HepG2 (cell line): ENCODE data around the gene TICAM2. TPM values are rescaled to one million over a fixed set of nuclear protein-coding genes. Genes with fewer than 3 reads are reported as not detected.

ENCODE experiments used
- ATAC-seq: fragments of 200-7000 bp; cut with Tn5 transposase; 3 replicates; pipeline ENCODE4 v1.9.1; 2020; ENCODE audit warnings: mild to moderate bottlenecking, moderate library complexity
- BruUV-seq: library from RNA; stranded (reverse); fragments of 400-500 nt; replicated peaks from 2 replicates; lab custom pipeline; 2021; lab: Mats Ljungman, UMichigan
- CTCF ChIA-PET: fragments of 300-600 bp; formaldehyde crosslinking; extraction: SDS; loops from one replicate; lab custom pipeline; 2021; ENCODE audit warnings: low total read pairs, inconsistent platforms, low intra/inter-chr PET ratio; lab: Yijun Ruan, JAX
- POLR2A ChIA-PET: fragments of 350-600 bp; sonication (Branson Sonifier 250); formaldehyde crosslinking; loops from one replicate; lab custom pipeline; 2020; ENCODE audit warnings: antibody characterized with exemption, inconsistent platforms; lab: Yijun Ruan, JAX
- DNase-seq: peaks from one replicate; pipeline ENCODE4 v3.0.0-alpha.2; 2015; ENCODE audit warnings: low spot score
- FAIRE-seq: peaks from 3 replicates; lab custom pipeline; 2011; peaks lifted over from hg19 to GRCh38; lab: Jason Lieb, UNC
- H2AFZ ChIP-seq: one replicate; pipeline ENCODE4 v1.6.1; 2011; ENCODE audit warnings: low read length, inconsistent platforms
- H3K27ac ChIP-seq: fragments of 300-600 bp; 3 replicates; pipeline ENCODE4 v1.8.0; 2011; ENCODE audit warnings: mixed run types, mild to moderate bottlenecking, mixed read lengths, low read length, inconsistent platforms; ENCODE audit not compliant: insufficient read depth; ENCODE audit errors: extremely low read length
- H3K27me3 ChIP-seq, 2 experiments: fragments of 200-600 bp in 1 of 2; 2 replicates in 1 of 2; 3 replicates in 1 of 2; pipeline versions ENCODE4 v1.6.0 to v1.8.0; 2011; ENCODE audit warnings: low read length in 2 of 2, mild to moderate bottlenecking in 2 of 2, moderate library complexity in 2 of 2, inconsistent platforms in 1 of 2; ENCODE audit not compliant: insufficient read depth in 2 of 2, control insufficient read depth in 1 of 2
- H3K36me3 ChIP-seq, 2 experiments: fragments of 200-600 bp in 1 of 2; replicated peaks in 1 of 2; 2 replicates in 1 of 2; 3 replicates in 1 of 2; pipeline versions ENCODE4 v1.5.1 to v1.8.0; 2011; ENCODE audit warnings: low read length in 2 of 2, inconsistent platforms in 1 of 2; ENCODE audit not compliant: insufficient read depth in 2 of 2, control insufficient read depth in 1 of 2
- H3K4me1 ChIP-seq: 2 replicates; pipeline ENCODE4 v1.5.1; 2012; ENCODE audit warnings: low read length, inconsistent platforms; ENCODE audit not compliant: insufficient read depth
- H3K4me2 ChIP-seq: 2 replicates; pipeline ENCODE4 v1.6.0; 2011; ENCODE audit warnings: low read depth, low read length, inconsistent platforms
- H3K4me3 ChIP-seq, 3 experiments: fragments of 200-600 bp in 1 of 3; sonication (generic), shearing (Covaris generic) in 1 of 3; replicated peaks in 1 of 3; 2 replicates each; pipeline ENCODE4 v1.5.1; 2011 to 2016; ENCODE audit warnings: low read length in 3 of 3, inconsistent platforms in 2 of 3, low read depth in 2 of 3, mild to moderate bottlenecking in 2 of 3, control low read depth in 1 of 3, mixed read lengths in 1 of 3; ENCODE audit not compliant: insufficient read depth in 1 of 3
- H3K79me2 ChIP-seq: one replicate; pipeline ENCODE4 v1.6.1; 2011; ENCODE audit warnings: low read length, inconsistent platforms; ENCODE audit not compliant: insufficient read depth
- H3K9ac ChIP-seq: 2 replicates; pipeline ENCODE4 v1.6.0; 2011; ENCODE audit warnings: mild to moderate bottlenecking, low read depth, low read length, inconsistent platforms; ENCODE audit not compliant: insufficient read depth
- H3K9me3 ChIP-seq: 2 replicates; pipeline ENCODE4 v1.5.1; 2012; ENCODE audit warnings: mild to moderate bottlenecking, low read length
- H4K20me1 ChIP-seq: 2 replicates; pipeline ENCODE4 v1.6.0; 2011; ENCODE audit warnings: inconsistent platforms, mild to moderate bottlenecking, low read length, moderate library complexity; ENCODE audit not compliant: insufficient read depth
- CEBPB ChIP-seq: IDR thresholded peaks from 2 replicates; pipeline ENCODE4 v1.6.1; 2011; ENCODE audit warnings: low read depth, low read length, improper control_type of control experiment, borderline replicate concordance
- CENPX ChIP-seq: sonication (generic); formaldehyde crosslinking; IDR thresholded peaks from 2 replicates; pipeline ENCODE4 v1.9.0; 2021; ENCODE audit warnings: mild to moderate bottlenecking, missing genetic modification reagents, moderate library complexity
- CREB1 ChIP-seq, 2 experiments: fragments of 450-650 bp in 1 of 2; IDR thresholded peaks; 2 replicates each; pipeline ENCODE4 v1.6.1; 2016 to 2017; ENCODE audit warnings: control low read depth in 1 of 2, mild to moderate bottlenecking in 1 of 2, missing compliant biosample characterization in 1 of 2, missing genetic modification characterization in 1 of 2
- FOSL1 ChIP-seq: sonication (generic); formaldehyde crosslinking; IDR thresholded peaks from 2 replicates; pipeline ENCODE4 v1.9.0; 2021; ENCODE audit warnings: missing genetic modification reagents, borderline replicate concordance
- FOXP1 ChIP-seq, 2 experiments: fragments of 450-650 bp in 1 of 2; IDR thresholded peaks; 2 replicates each; pipeline ENCODE4 v1.6.1; 2017 to 2018; ENCODE audit warnings: antibody characterized with exemption in 1 of 2
- ISX ChIP-seq: sonication (generic); formaldehyde crosslinking; conservative IDR thresholded peaks from 2 replicates; pipeline ENCODE4 v1.5.0; 2020; ENCODE audit warnings: missing genetic modification reagents
- JUND ChIP-seq: sonication (generic); formaldehyde crosslinking; IDR thresholded peaks from 2 replicates; pipeline ENCODE4 v1.8.0; 2022; ENCODE audit warnings: mild to moderate bottlenecking, missing genetic modification reagents
- KAT7 ChIP-seq: IDR thresholded peaks from 2 replicates; pipeline ENCODE4 v1.6.1; 2018; ENCODE audit warnings: borderline replicate concordance, missing compliant biosample characterization
- KDM4B ChIP-seq: sonication (generic); formaldehyde crosslinking; IDR thresholded peaks from 2 replicates; pipeline ENCODE4 v1.4.0; 2020; ENCODE audit warnings: missing genetic modification reagents
- KLF13 ChIP-seq: sonication (generic); formaldehyde crosslinking; IDR thresholded peaks from 2 replicates; pipeline ENCODE4 v1.4.0; 2020; ENCODE audit warnings: mild to moderate bottlenecking, missing genetic modification reagents
- NFATC3 ChIP-seq: sonication (generic); formaldehyde crosslinking; IDR thresholded peaks from 2 replicates; pipeline ENCODE4 v1.5.1; 2020; ENCODE audit warnings: mild to moderate bottlenecking, missing genetic modification reagents
- NFE2 ChIP-seq: sonication (generic); formaldehyde crosslinking; IDR thresholded peaks from 2 replicates; pipeline ENCODE4 v1.4.0; 2020; ENCODE audit warnings: missing genetic modification reagents
- RXRB ChIP-seq: IDR thresholded peaks from 2 replicates; pipeline ENCODE4 v1.6.1; 2016; ENCODE audit warnings: borderline replicate concordance, missing genetic modification reagents, missing compliant biosample characterization
- SKI ChIP-seq: fragments of 450-650 bp; IDR thresholded peaks from one replicate; pipeline ENCODE4 v1.6.1; 2018; ENCODE audit warnings: mild to moderate bottlenecking; ENCODE audit not compliant: partially characterized antibody
- TBL1XR1 ChIP-seq: fragments of 150-350 bp; IDR thresholded peaks from 2 replicates; pipeline ENCODE4 v1.6.1; 2014; ENCODE audit warnings: borderline replicate concordance, low read length; ENCODE audit not compliant: partially characterized antibody
- TCF7 ChIP-seq: sonication (generic); IDR thresholded peaks from 2 replicates; pipeline ENCODE4 v1.6.1; 2016; ENCODE audit warnings: antibody characterized with exemption, low read depth
- ZNF136 ChIP-seq: sonication (generic); formaldehyde crosslinking; IDR thresholded peaks from 2 replicates; pipeline ENCODE4 v1.8.1; 2022; ENCODE audit warnings: low read depth, mild to moderate bottlenecking, moderate library complexity, missing genetic modification reagents
- ZNF317 ChIP-seq: sonication (generic); formaldehyde crosslinking; IDR thresholded peaks from 2 replicates; pipeline ENCODE4 v1.5.0; 2020; ENCODE audit warnings: mild to moderate bottlenecking, missing genetic modification reagents
- ZNF629 ChIP-seq: sonication (generic); formaldehyde crosslinking; conservative IDR thresholded peaks from 2 replicates; pipeline ENCODE4 v1.5.0; 2020; ENCODE audit warnings: missing genetic modification reagents
- ZSCAN20 ChIP-seq: sonication (generic); formaldehyde crosslinking; IDR thresholded peaks from 2 replicates; pipeline ENCODE4 v1.4.0; 2020; ENCODE audit warnings: missing genetic modification reagents, mild to moderate bottlenecking, borderline replicate concordance
- WGBS: methylation state at CpG from one replicate; pipeline ENCODE4 v1.1.6; 2017; ENCODE audit warnings: low lambda C conversion rate; 5-methylcytosine and 5-hydroxymethylcytosine counted together
- in situ Hi-C: cut with HindIII; loops from 2 replicates; pipeline ENCODE4 v1.10.0; 2017; ENCODE audit warnings: low pct_unique_long_range_greater_than_20kb; ENCODE audit not compliant: extremely low pct_ligation_motif_present
- intact Hi-C: fragments of 100-400 bp; cut with micrococcal nuclease; formaldehyde crosslinking; loops from one replicate; pipeline ENCODE4 v1.10.0; 2022; ENCODE audit not compliant: unreplicated experiment
- polyA plus RNA-seq, 8 experiments: library from polyadenylated mRNA; depleted of rRNA in 3 of 8; stranded (reverse) in 7 of 8; unstranded in 1 of 8; fragments of >200 nt; fragmentation: Illumina TruSeq in 4 of 8; extraction: Trizol in 4 of 8; gene quantifications; 2 replicates each; pipeline versions ENCODE4 v1.2.1 to v1.2.3, GENCODE V29; 2011 to 2016; ENCODE audit warnings: low read depth in 4 of 8, missing spikeins in 1 of 8, mixed read lengths in 1 of 8; ENCODE audit not compliant: insufficient read depth in 1 of 8
- total RNA-seq, 5 experiments: library from RNA; depleted of rRNA; stranded (reverse); fragments of >200 nt; fragmentation: Illumina TruSeq; extraction: Trizol; gene quantifications; 2 replicates each; pipeline ENCODE4 v1.2.3, GENCODE V29; 2016; ENCODE audit warnings: low read depth in 1 of 5
- TF ChIP-seq, protein P1 (sequence below): IDR thresholded peaks from 2 replicates; pipeline ENCODE4 v1.6.1; 2018; ENCODE audit warnings: missing genetic modification reagents
- TF ChIP-seq, protein P2 (sequence below): sonication (generic); formaldehyde crosslinking; IDR thresholded peaks from 2 replicates; pipeline ENCODE4 v1.4.0; 2020; ENCODE audit warnings: missing genetic modification reagents
- TF ChIP-seq, protein P3 (sequence below): sonication (generic); formaldehyde crosslinking; conservative IDR thresholded peaks from 2 replicates; pipeline ENCODE4 v1.8.0; 2022; ENCODE audit warnings: missing genetic modification reagents

TICAM2 gene
- total and polyA plus RNA-seq, 2 of the 13 experiments (the other 11 are each of a cell fraction or from before 2014, with no cell fraction given): 0.04 TPM; not detected in 1

DNA sequence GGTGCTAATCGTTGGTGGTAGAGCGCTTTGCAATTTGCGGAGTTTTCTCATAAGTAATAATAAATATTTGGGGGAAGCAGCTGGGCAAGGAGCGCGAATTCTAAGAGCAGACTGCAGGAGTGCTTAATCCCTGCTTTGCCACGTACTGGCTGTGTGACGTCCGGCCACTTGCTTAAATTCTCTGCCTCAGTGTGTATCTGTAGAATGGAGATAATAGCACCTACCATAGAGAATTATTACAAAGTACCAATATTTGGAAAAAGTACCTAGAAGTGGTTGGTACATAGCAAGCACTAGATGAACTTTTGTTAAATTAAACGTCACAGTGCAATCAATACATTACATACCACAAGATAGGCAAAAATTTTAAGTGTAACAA is 24.2 kb upstream of the TICAM2 start:
- under 1% methylated on average over 9 of the region's 9 CpGs for WGBS
- Histone ChIP-seq H3K79me2 (peaks cover 48% of the 10 kb centered on the region), H3K9me3 (no peaks in the 10 kb centered on the region), H3K36me3 (peaks cover 0 to 3% of the 10 kb centered on the region in 2 experiments; a peak in 2 of 5 replicates), H3K4me2 (peak overlapping the region; percentile 81), H3K4me1 (peaks cover 33% of the 10 kb centered on the region), H2AFZ (peak overlapping the region; percentile 96), H3K27ac (peak overlapping the region; percentile 85), H3K4me3 (peak overlapping the region; percentile 77 to 88 (median 78)), H3K27me3 (no peaks in the 10 kb centered on the region; a peak in 1 of 5 replicates), H3K9ac (peak overlapping the region; percentile 82), H4K20me1 (peaks cover 22% of the 10 kb centered on the region)
- BruUV-seq: TSS peak; percentile 97
- ChIA-PET CTCF (no interaction called here), POLR2A (no interaction called here)
- ATAC-seq: peak; percentile 41
- no peak for FAIRE-seq
- no peak for DNase-seq
- in situ Hi-C loops (no loop called here), intact Hi-C loops (loop anchor here (1.0 to 5.0 kb wide), 3 partner anchors 82 to 461 kb away; partner anchors contain the start of genes COMMD10 and FEM1C)
- TF ChIP-seq, protein P1, sequence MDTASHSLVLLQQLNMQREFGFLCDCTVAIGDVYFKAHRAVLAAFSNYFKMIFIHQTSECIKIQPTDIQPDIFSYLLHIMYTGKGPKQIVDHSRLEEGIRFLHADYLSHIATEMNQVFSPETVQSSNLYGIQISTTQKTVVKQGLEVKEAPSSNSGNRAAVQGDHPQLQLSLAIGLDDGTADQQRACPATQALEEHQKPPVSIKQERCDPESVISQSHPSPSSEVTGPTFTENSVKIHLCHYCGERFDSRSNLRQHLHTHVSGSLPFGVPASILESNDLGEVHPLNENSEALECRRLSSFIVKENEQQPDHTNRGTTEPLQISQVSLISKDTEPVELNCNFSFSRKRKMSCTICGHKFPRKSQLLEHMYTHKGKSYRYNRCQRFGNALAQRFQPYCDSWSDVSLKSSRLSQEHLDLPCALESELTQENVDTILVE (CRISPR knock-in tag): 0 out of 2 replicates have a peak, but pooled peaks have one; percentile 3
- TF ChIP-seq KAT7 (CRISPR knock-in tag) (no peak), ISX (CRISPR knock-in tag) (no peak), TCF7 (no peak), KDM4B (CRISPR knock-in tag) (no peak), ZNF317 (no peak), SKI (peak; percentile 4), NFE2 (CRISPR knock-in tag) (no peak), ZNF136 (CRISPR knock-in tag) (no peak), CENPX (CRISPR knock-in tag) (no peak), KLF13 (CRISPR knock-in tag) (no peak), JUND (CRISPR knock-in tag) (no peak), TBL1XR1 (no peak), ZSCAN20 (CRISPR knock-in tag) (no peak), ZNF629 (CRISPR knock-in tag) (peak; percentile 56), NFATC3 (CRISPR knock-in tag) (no peak), FOXP1 (IDR thresholded peaks at IDR 0.05) (no peak), FOXP1 (CRISPR knock-in tag; IDR thresholded peaks at IDR 0.05) (no peak), CEBPB (no peak), FOSL1 (CRISPR knock-in tag) (no peak), CREB1 (IDR thresholded peaks at IDR 0.05) (no peak), CREB1 (CRISPR knock-in tag; IDR thresholded peaks at IDR 0.05) (0 out of 2 replicates have a peak, but pooled peaks have one; percentile 72), RXRB (no peak)
- TF ChIP-seq, protein P2, sequence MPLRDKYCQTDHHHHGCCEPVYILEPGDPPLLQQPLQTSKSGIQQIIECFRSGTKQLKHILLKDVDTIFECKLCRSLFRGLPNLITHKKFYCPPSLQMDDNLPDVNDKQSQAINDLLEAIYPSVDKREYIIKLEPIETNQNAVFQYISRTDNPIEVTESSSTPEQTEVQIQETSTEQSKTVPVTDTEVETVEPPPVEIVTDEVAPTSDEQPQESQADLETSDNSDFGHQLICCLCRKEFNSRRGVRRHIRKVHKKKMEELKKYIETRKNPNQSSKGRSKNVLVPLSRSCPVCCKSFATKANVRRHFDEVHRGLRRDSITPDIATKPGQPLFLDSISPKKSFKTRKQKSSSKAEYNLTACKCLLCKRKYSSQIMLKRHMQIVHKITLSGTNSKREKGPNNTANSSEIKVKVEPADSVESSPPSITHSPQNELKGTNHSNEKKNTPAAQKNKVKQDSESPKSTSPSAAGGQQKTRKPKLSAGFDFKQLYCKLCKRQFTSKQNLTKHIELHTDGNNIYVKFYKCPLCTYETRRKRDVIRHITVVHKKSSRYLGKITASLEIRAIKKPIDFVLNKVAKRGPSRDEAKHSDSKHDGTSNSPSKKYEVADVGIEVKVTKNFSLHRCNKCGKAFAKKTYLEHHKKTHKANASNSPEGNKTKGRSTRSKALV (CRISPR knock-in tag): no peak
- TF ChIP-seq, protein P3, sequence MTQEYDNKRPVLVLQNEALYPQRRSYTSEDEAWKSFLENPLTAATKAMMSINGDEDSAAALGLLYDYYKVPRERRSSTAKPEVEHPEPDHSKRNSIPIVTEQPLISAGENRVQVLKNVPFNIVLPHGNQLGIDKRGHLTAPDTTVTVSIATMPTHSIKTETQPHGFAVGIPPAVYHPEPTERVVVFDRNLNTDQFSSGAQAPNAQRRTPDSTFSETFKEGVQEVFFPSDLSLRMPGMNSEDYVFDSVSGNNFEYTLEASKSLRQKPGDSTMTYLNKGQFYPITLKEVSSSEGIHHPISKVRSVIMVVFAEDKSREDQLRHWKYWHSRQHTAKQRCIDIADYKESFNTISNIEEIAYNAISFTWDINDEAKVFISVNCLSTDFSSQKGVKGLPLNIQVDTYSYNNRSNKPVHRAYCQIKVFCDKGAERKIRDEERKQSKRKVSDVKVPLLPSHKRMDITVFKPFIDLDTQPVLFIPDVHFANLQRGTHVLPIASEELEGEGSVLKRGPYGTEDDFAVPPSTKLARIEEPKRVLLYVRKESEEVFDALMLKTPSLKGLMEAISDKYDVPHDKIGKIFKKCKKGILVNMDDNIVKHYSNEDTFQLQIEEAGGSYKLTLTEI (CRISPR knock-in tag): no peak
